Germinal center (tissue), 1 donor: Measurements from ENCODE around the gene GALNT14.

Source experiments
- DNase-seq: peaks from one replicate; pipeline ENCODE4 v3.0.0; 2012; ENCODE audit warnings: mixed read lengths, low spot score

Gene GALNT14

DNA sequence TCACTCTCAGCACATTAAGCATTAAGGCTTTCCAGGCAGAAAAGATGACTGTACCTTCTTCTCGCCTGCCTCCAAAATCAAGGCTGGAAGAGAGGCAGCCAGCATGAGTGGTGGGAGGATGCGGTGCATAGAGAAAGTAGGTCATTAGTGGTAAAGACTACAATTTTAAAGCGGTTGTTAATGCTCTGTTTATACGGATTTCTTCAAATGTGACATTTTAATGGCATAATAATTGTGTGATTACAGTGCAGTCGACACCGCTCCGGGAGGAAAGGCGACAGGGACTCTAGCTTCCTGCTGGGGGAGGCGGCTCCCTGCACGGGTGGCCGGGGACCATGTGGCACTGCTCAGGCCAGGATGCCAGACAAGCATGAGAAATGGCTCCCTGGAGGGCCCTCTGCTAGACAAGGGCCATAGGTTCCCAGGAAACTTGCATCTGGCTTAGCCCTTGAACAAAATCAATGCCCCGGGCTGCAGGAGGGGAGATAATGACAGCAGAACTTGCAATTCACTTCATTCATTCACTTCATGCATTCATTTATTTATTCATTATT lies 129.6 kb downstream of the GALNT14 start:
- DNase-seq: no peak

- no peak for DNase-seq
Measured at GRCh38 chr2:31004257-31004656, 134.0 kb downstream of the GALNT14 start.

DNA sequence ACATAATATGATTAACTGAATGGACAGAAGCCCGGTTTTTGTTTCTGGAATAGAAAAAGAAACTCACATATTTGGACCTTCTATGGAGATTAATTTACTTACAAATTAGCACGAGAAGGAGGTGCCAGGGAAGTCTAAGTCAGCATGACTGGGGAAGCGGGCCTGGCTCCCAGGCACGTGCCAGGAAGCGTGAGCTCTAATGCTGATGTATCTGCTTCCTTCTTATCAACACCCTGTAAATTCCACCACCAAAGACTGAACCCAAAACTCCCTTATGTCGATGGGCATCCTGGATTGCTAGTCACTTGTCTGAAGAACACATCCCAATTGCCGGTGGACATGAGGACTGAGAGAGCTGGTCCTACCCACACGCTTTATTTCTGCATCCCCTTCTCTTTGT lies 134.5 kb downstream of the GALNT14 start:
- DNase-seq: no peak

- DNase-seq: no peak
Measured at GRCh38 chr2:31002537-31003150, 135.6 kb downstream of the GALNT14 start.

- DNase-seq: no peak
Measured at GRCh38 chr2:31000970-31001369, 137.3 kb downstream of the GALNT14 start.

- DNase-seq: no peak
Measured at GRCh38 chr2:30998672-30999071, 139.6 kb downstream of the GALNT14 start.

DNA sequence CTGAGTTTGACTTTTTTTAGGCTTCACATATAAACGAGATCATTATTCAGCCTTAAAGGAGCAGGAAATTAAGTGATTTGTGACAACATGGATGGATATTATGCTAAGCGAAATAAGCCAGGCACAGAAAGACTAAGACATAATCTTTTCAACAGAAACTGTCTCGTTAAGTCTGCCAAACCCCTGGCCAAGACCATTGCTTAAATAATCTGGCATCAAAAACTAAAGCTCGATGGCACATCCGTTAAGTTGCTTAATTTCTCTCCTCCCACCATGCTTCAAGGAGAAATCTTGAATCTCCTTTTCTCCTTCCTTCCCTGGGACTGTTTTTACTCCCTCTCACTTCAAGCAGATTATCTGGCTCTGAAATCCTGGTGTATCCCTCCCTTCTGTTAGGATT lies 140.3 kb downstream of the GALNT14 start:
- no peak for DNase-seq

- no peak for DNase-seq
Measured at GRCh38 chr2:30994227-30995056, 143.8 kb downstream of the GALNT14 start.

GRCh38 chr2:30992781-30993180 lies 145.5 kb downstream of the GALNT14 start:
- DNase-seq: no peak

GRCh38 chr2:30990671-30991070 lies 147.6 kb downstream of the GALNT14 start:
- no peak for DNase-seq

GRCh38 chr2:30990176-30990575 lies 148.1 kb downstream of the GALNT14 start:
- DNase-seq: no peak

- no peak for DNase-seq
Measured at GRCh38 chr2:30989746-30990145, 148.5 kb downstream of the GALNT14 start.

DNA sequence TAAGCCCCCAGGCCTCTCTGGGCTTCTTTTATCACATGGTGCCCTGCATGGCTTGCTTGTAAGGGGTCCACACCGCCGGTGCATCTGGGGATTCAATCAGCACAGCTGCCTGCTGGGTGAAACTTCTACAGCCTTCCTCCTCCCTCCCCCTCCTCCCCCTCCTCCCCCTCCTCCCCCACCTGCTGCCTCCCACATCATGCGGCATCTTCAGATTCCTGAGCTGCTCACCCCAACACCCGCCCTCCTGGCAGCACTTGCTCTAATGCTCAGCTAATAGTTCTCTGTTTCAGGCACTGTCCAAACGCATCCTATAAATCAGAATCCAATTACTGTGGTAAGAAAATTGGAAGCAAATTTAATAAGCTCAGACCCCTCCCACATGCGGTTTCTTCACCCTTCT lies 150.7 kb downstream of the GALNT14 start:
- DNase-seq: no peak

GRCh38 chr2:30986231-30986580 lies 152.0 kb downstream of the GALNT14 start:
- DNase-seq: no peak

DNA sequence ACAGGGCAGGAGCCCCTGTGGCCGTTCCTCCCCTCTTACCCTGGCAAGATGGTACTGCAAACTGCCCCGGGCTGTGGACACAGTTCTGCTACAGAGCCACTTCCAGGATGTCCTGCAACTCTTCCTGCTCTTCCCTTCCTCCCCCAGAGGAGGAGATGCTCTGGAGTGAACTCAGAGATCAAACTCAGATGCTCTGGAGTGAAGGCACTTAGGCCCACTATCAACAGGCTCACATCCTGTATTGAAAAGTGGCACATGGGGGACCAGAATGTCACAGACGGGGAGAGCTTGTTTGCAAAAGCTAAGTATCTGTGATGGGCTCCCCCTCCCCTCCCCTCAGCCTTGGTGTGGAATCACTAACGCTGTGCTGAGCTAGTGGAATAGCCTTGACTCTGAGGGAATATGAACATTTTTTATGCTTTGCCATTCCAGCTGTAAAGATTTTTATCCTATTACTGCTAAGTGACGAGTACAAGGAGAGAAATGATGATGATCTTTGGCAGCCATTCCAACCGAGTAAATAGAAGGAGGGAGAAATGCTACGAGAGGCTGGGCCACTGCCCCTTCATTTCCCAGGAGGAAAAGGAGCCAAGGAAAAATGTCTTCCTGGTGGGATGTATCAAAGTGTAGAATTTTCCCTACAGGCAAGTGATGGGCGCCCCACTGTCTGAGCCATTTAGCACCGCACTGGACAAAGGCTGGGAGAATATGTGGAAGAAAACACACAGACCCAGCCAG lies 152.6 kb downstream of the GALNT14 start:
- DNase-seq: no peak

- no peak for DNase-seq
Measured at GRCh38 chr2:30984148-30984547, 154.1 kb downstream of the GALNT14 start.

DNA sequence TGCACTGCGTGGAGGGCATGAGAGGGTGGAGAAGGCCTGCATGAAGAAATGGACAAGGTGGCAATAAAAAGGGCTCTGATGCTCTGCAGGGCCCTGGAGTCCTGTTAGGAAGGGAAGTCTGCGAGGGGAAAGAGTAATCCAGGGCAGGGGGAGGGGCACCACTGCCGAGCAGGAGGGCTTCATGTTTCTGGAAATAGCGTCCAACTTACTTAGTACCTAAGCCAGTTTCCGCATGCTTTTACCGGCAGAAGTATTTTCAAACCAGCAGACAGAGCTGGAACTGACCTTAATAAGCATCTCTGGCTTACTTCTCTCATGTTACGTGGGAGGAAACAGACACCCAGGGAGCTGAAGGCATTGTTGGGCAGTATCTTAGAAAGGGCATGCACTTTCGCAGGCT lies 156.7 kb downstream of the GALNT14 start:
- no peak for DNase-seq

- DNase-seq: no peak
Measured at GRCh38 chr2:30981096-30981495, 157.1 kb downstream of the GALNT14 start.

GRCh38 chr2:30979822-30980245 lies 158.4 kb downstream of the GALNT14 start:
- DNase-seq: no peak

DNA sequence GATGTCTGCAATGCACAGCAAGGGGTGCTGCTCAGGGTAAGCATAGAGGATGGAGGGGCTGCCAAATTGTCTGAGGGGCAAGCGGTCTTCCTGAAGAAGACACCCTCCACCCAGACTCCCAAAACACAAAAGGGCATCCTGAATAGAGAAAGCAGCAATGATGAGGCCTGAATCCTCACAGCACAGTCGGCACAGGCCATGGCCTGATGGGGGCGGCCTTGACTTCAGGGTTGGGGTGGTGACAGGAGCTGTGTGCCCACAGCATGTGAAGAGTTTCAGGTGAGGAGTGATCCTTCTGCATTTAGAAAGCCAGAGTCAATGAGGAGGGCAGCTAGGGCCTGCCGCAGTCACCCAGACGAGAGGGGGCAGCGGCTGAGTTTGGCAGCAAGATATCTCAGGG lies 159.4 kb downstream of the GALNT14 start:
- no peak for DNase-seq

DNA sequence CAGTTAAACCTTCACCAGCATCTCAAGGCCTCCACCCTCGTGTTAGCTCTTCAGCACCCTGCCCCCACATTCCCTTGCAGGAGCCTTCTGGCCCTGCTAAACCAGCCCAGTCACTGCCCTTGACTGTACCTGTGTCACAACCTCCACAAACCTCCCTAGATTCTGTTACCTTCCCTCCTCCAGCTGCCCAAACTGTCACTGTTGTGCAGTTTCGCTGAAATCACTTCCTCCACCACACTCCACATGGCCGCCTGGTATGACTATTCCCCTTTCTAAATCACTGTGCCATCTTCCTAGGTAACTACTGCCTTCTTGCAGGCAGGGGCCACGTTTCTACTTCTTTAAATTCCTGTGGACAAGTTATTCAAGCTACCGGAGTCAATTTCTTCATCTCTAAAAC lies 160.2 kb downstream of the GALNT14 start:
- DNase-seq: no peak

DNA sequence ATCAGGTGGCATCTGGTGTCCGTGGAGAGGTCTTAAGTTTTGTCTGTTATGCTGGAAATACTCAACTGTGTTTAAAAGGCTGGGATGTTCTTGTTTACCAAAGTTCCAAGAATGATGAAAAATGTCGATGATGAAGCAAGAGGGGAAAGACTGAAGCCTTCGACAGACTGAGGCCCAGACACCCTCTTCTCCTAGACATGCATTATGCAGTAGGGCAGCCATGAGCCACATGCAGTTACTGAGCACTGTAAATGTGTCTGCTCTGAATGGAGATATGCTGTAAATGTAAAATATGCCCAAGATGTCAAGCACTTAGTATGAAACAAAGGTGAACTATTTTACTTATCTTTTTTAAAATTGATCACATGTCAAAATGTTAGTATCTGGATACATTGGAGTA lies 163.1 kb downstream of the GALNT14 start:
- DNase-seq: no peak

GRCh38 chr2:30974554-30974953 lies 163.7 kb downstream of the GALNT14 start:
- no peak for DNase-seq
